ENCODE data around the gene TMPRSS3.

The TMPRSS3 gene

GRCh38 chr21:42343963-42344510 lies 51.8 kb downstream of the TMPRSS3 start:
- Mint-ChIP-seq H3K9me3 (no peaks in the 10 kb centered on the region), H3K36me3 (ENCODE audit: low read depth) (no peaks in the 10 kb centered on the region), H3K4me3 (no peak overlapping the region), H3K4me1 (ENCODE audit: low read depth) (no peaks in the 10 kb centered on the region), H3K27ac (no peak overlapping the region), H3K27me3 (ENCODE audit: low read depth) (no peaks in the 10 kb centered on the region)

DNA sequence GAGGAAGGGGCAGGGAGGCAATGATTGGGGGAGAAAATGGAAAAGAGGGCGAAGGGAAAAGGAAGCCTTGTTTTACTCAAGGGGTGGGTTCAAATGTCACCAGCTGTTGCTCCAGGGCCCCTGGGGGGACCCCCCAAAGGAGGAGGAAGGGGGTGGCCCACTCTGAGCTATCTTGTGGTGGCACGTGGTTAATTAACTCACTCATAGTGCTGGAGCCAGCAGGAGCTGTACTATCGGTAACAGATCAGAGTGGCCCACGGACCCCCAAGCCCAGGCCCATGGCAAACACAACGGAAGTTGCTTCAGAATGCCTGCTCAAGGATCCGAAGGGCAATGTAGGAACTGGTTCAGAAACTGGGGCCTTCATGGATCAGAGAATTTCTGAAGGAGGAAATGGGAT lies 52.3 kb downstream of the TMPRSS3 start:
- H3K27ac Mint-ChIP-seq, result no peak overlapping the region
- H3K27me3 Mint-ChIP-seq (ENCODE audit: low read depth), result no peaks in the 10 kb centered on the region
- H3K36me3 Mint-ChIP-seq (ENCODE audit: low read depth), result no peaks in the 10 kb centered on the region
- peaks cover 2% of the 10 kb centered on the region for H3K4me1 Mint-ChIP-seq (ENCODE audit: low read depth)
- H3K9me3 Mint-ChIP-seq, result no peaks in the 10 kb centered on the region
- H3K4me3 Mint-ChIP-seq, result no peak overlapping the region

DNA sequence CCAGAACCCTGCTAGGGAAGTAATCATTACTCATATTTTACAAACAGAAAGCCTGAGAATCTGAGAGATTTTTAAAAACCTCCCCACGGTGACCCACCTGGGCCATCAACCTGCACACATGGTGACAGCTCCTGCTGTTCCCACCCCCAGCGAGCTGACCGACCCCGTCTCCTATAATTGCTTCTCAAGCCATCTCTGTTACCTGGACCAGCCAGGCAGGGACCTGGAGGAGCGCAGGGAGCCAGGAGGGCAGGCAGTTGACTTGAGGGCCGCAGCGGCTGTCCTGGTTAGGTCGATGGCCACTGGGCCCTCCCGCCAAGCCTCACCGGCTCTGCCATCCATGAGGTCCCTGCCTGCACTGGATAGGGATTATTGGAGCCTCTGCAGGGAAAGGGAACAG lies 52.8 kb downstream of the TMPRSS3 start:
- no peak overlapping the region for H3K27ac Mint-ChIP-seq
- no peaks in the 10 kb centered on the region for H3K9me3 Mint-ChIP-seq
- H3K36me3 Mint-ChIP-seq (ENCODE audit: low read depth), result no peaks in the 10 kb centered on the region
- no peak overlapping the region for H3K4me3 Mint-ChIP-seq
- H3K4me1 Mint-ChIP-seq (ENCODE audit: low read depth), result peaks cover 3% of the 10 kb centered on the region
- no peaks in the 10 kb centered on the region for H3K27me3 Mint-ChIP-seq (ENCODE audit: low read depth)

DNA sequence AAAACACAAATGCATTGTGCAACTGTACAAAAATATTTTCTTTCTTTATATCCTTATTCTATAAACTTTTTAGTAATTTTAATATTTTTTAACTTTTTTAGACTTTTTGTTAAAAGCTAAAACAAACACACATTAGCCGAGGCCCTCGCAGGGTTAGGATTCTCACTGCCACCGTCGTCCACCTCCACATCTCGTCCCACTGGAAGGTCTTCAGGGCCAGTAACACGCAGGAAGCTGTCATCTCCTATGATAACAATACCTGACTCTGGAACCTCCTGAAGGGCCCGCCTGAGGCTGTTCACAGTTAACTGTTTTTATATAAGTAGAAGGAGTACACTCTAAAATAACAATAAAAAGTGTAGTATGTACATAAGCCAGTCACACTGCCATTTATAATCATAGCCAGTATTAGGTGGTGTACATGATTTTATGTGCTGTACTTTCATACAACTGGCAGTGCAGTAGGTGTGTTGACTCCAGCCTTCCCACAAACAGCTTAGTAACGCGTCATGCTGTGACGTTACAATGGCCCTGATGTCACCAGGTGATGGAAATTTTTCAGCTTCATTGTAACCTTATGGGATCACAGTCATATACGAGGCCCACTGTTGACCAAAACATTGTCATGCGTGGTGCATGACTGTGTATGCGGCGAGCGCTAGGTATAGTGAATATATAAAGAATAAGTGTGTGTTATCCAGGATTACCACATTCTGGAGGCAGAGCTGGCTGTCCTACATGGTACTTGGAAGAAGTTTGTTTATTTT lies 53.9 kb downstream of the TMPRSS3 start:
- H3K4me1 Mint-ChIP-seq (ENCODE audit: low read depth), result peaks cover 10% of the 10 kb centered on the region
- H3K9me3 Mint-ChIP-seq, result no peaks in the 10 kb centered on the region
- peaks cover 10% of the 10 kb centered on the region for H3K27me3 Mint-ChIP-seq (ENCODE audit: low read depth)
- H3K36me3 Mint-ChIP-seq (ENCODE audit: low read depth), result no peaks in the 10 kb centered on the region
- H3K27ac Mint-ChIP-seq, result no peak overlapping the region
- H3K4me3 Mint-ChIP-seq, result no peak overlapping the region

- Mint-ChIP-seq H3K4me3 (no peak overlapping the region), H3K27me3 (ENCODE audit: low read depth) (peaks cover 25% of the 10 kb centered on the region), H3K36me3 (ENCODE audit: low read depth) (no peaks in the 10 kb centered on the region), H3K4me1 (ENCODE audit: low read depth) (peaks cover 10% of the 10 kb centered on the region), H3K9me3 (no peaks in the 10 kb centered on the region), H3K27ac (no peak overlapping the region)
These were observed 55.4 kb downstream of the TMPRSS3 start for GRCh38 chr21:42340187-42341050.

GRCh38 chr21:42338729-42339715 lies 56.8 kb downstream of the TMPRSS3 start:
- H3K27me3 Mint-ChIP-seq (ENCODE audit: low read depth), result peaks cover 27% of the 10 kb centered on the region
- no peak overlapping the region for H3K4me3 Mint-ChIP-seq
- no peak overlapping the region for H3K27ac Mint-ChIP-seq
- peaks cover 10% of the 10 kb centered on the region for H3K4me1 Mint-ChIP-seq (ENCODE audit: low read depth)
- no peaks in the 10 kb centered on the region for H3K36me3 Mint-ChIP-seq (ENCODE audit: low read depth)
- no peaks in the 10 kb centered on the region for H3K9me3 Mint-ChIP-seq

- peak overlapping the region; percentile 24 for H3K27ac Mint-ChIP-seq
- H3K36me3 Mint-ChIP-seq (ENCODE audit: low read depth), result no peaks in the 10 kb centered on the region
- H3K27me3 Mint-ChIP-seq (ENCODE audit: low read depth), result peaks cover 27% of the 10 kb centered on the region
- no peaks in the 10 kb centered on the region for H3K9me3 Mint-ChIP-seq
- peaks cover 10% of the 10 kb centered on the region for H3K4me1 Mint-ChIP-seq (ENCODE audit: low read depth)
- no peak overlapping the region for H3K4me3 Mint-ChIP-seq
These were observed 57.8 kb downstream of the TMPRSS3 start for GRCh38 chr21:42337830-42338728.

DNA sequence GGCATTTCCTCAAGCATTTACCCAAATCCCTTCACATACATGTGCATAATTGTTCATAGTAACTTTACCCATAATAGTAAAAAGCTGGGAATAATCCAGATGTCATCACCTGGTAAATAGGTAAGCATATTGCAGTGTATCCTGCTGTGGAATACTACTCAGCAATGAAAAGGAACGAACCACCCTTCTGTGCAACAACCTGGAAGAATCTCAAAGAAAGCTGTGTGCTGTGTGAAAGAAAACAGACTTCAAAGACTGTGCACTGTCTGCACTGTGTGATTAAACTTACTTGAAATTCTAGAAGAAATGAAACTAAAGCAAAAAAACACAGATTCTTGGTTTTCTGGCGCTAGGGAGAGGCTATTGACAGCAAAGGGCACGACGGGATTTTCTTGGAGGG lies 58.6 kb downstream of the TMPRSS3 start:
- no peaks in the 10 kb centered on the region for H3K9me3 Mint-ChIP-seq
- H3K4me3 Mint-ChIP-seq, result no peak overlapping the region
- H3K27me3 Mint-ChIP-seq (ENCODE audit: low read depth), result peaks cover 32% of the 10 kb centered on the region
- H3K4me1 Mint-ChIP-seq (ENCODE audit: low read depth), result peaks cover 10% of the 10 kb centered on the region
- peaks cover 4% of the 10 kb centered on the region for H3K36me3 Mint-ChIP-seq (ENCODE audit: low read depth)
- no peak overlapping the region for H3K27ac Mint-ChIP-seq

GRCh38 chr21:42336054-42336453 lies 59.8 kb downstream of the TMPRSS3 start:
- H3K36me3 Mint-ChIP-seq (ENCODE audit: low read depth), result peaks cover 6% of the 10 kb centered on the region
- H3K27ac Mint-ChIP-seq, result no peak overlapping the region
- H3K27me3 Mint-ChIP-seq (ENCODE audit: low read depth), result peaks cover 44% of the 10 kb centered on the region
- H3K9me3 Mint-ChIP-seq, result peaks cover 12% of the 10 kb centered on the region
- peaks cover 10% of the 10 kb centered on the region for H3K4me1 Mint-ChIP-seq (ENCODE audit: low read depth)
- no peak overlapping the region for H3K4me3 Mint-ChIP-seq

DNA sequence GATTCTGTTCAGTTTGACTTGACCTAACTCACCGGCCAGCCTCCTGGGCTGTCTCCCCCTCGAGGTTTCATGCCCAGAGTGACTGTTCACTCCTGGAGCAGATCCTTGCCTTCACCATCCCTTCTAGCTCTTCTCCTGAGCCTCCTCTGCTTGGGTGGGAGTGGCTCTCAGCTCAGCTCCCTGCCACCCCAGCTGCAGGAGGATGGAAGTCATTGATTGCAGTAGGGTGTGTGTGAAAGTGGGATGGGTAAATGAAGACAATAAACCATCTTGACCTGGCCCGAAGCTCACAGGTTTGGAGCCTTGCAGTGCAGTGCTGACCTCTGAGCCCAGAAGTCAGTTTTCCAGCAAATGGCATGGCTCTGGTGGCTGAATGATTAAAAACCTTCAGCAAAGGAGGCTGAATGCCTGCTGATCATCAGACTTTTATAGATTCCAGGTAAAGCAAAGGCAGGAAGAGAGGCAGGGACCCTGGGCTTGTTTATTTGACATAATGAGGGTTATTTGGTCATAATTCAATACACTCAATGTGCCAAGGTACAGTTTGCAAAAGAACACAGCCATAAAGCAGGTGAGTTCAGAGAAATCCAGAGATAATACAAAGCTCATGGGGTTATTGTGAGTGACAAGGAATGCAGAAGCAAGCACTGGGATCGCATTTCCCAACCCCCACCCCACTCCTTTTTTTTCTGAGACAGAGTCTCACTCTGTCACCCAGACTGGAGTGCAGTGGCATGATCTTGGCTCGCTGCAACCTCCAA lies 63.1 kb downstream of the TMPRSS3 start:
- Mint-ChIP-seq H3K27ac (no peak overlapping the region), H3K4me1 (ENCODE audit: low read depth) (peaks cover 3% of the 10 kb centered on the region), H3K4me3 (no peak overlapping the region), H3K9me3 (peaks cover 18% of the 10 kb centered on the region), H3K36me3 (ENCODE audit: low read depth) (peaks cover 6% of the 10 kb centered on the region), H3K27me3 (ENCODE audit: low read depth) (peaks cover 57% of the 10 kb centered on the region)

- Mint-ChIP-seq H3K36me3 (ENCODE audit: low read depth) (peaks cover 6% of the 10 kb centered on the region), H3K4me3 (no peak overlapping the region), H3K27ac (no peak overlapping the region), H3K9me3 (peaks cover 18% of the 10 kb centered on the region), H3K27me3 (ENCODE audit: low read depth) (peaks cover 46% of the 10 kb centered on the region), H3K4me1 (ENCODE audit: low read depth) (no peaks in the 10 kb centered on the region)
These were observed 64.2 kb downstream of the TMPRSS3 start for GRCh38 chr21:42331660-42332059.

- H3K36me3 Mint-ChIP-seq (ENCODE audit: low read depth), result peaks cover 6% of the 10 kb centered on the region
- H3K27me3 Mint-ChIP-seq (ENCODE audit: low read depth), result peaks cover 40% of the 10 kb centered on the region
- no peaks in the 10 kb centered on the region for H3K4me1 Mint-ChIP-seq (ENCODE audit: low read depth)
- H3K9me3 Mint-ChIP-seq, result peaks cover 18% of the 10 kb centered on the region
- H3K27ac Mint-ChIP-seq, result no peak overlapping the region
- H3K4me3 Mint-ChIP-seq, result no peak overlapping the region
These were observed 65.2 kb downstream of the TMPRSS3 start for GRCh38 chr21:42330380-42331371.

All from T-helper 1 cell treated with Interleukin-12 subunit alpha and Interleukin-12 subunit beta and Interleukin-4 antibody, amounts not matched to agents 30 μg/mL and 1 μg/mL, for 36 hours (primary cell).